Endodermal cell (in vitro differentiated cells): Measurements from ENCODE around the gene CDH13. TPM values are rescaled to one million over a fixed set of nuclear protein-coding genes. Genes with fewer than 3 reads are reported as not detected.

Experiments used
- DNase-seq: peaks from one replicate; pipeline ENCODE4 v3.0.0-alpha.2; 2017
- H3K27ac ChIP-seq: 2 replicates; pipeline ENCODE4 v1.5.1; 2013; ENCODE audit warnings: mild to moderate bottlenecking, low read depth, low read length, moderate library complexity
- H3K27me3 ChIP-seq: 2 replicates; pipeline ENCODE4 v1.6.1; 2013; ENCODE audit warnings: mild to moderate bottlenecking, low read length, moderate library complexity; ENCODE audit not compliant: insufficient read depth, control insufficient read depth, poor library complexity, severe bottlenecking
- H3K36me3 ChIP-seq: 2 replicates; pipeline ENCODE4 v1.7.0; 2013; ENCODE audit warnings: mild to moderate bottlenecking, low read length, moderate library complexity; ENCODE audit not compliant: control insufficient read depth, insufficient read depth
- H3K4me1 ChIP-seq: one replicate; pipeline ENCODE4 v1.7.0; 2013; ENCODE audit warnings: low read length; ENCODE audit not compliant: control insufficient read depth, insufficient read depth
- H3K4me3 ChIP-seq: 2 replicates; pipeline ENCODE4 v1.5.1; 2013; ENCODE audit warnings: mild to moderate bottlenecking, low read length, moderate library complexity
- H3K9ac ChIP-seq: 2 replicates; pipeline ENCODE4 v1.6.1; 2013; ENCODE audit warnings: mild to moderate bottlenecking, low read length, moderate library complexity; ENCODE audit not compliant: poor library complexity, severe bottlenecking; ENCODE audit errors: extremely low read depth
- H3K9me3 ChIP-seq: 2 replicates; pipeline ENCODE4 v1.6.1; 2013; ENCODE audit warnings: mild to moderate bottlenecking, low read length, moderate library complexity; ENCODE audit not compliant: control insufficient read depth
- H3K27ac Mint-ChIP-seq: 2 replicates; pipeline ENCODE4 v1.8.0; 2020; ENCODE audit warnings: mixed read lengths
- H3K27me3 Mint-ChIP-seq: 2 replicates; pipeline ENCODE4 v1.8.0; 2021; ENCODE audit warnings: mild to moderate bottlenecking, mixed read lengths; ENCODE audit not compliant: insufficient read depth
- H3K36me3 Mint-ChIP-seq: 2 replicates; pipeline ENCODE4 v1.8.0; 2020; ENCODE audit warnings: low read depth, mixed read lengths
- H3K4me1 Mint-ChIP-seq: 2 replicates; pipeline ENCODE4 v1.8.0; 2020; ENCODE audit warnings: mixed read lengths
- H3K4me3 Mint-ChIP-seq: 2 replicates; pipeline ENCODE4 v1.8.0; 2020; ENCODE audit warnings: mild to moderate bottlenecking, moderate library complexity, mixed read lengths
- H3K9me3 Mint-ChIP-seq: 2 replicates; pipeline ENCODE4 v1.8.0; 2020; ENCODE audit warnings: mild to moderate bottlenecking, mixed read lengths
- CTCF ChIP-seq: fragments of 200-600 bp; sonication (generic); conservative IDR thresholded peaks from 2 replicates; pipeline ENCODE4 v1.5.0; 2021; ENCODE audit warnings: antibody characterized with exemption, mild to moderate bottlenecking
- WGBS, 2 experiments: methylation state at CpG; one replicate each; pipeline versions ENCODE4 v1.1.5 to v1.1.7; 2013; ENCODE audit warnings: missing lambda C conversion rate in 2 of 2, mixed read lengths in 1 of 2; ENCODE audit not compliant: insufficient coverage in 1 of 2, insufficient read length in 1 of 2; 5-methylcytosine and 5-hydroxymethylcytosine counted together
- total RNA-seq, 2 donors: library from RNA; stranded (reverse); fragmentation: NEBNext Ultra II Directional in 1 of 2; extraction: Animal tissue kit (Norgen Biotek cat#: 25700) in 1 of 2; gene quantifications; 2 replicates in 1 of 2; 3 replicates in 1 of 2; pipeline ENCODE4 v1.2.1, GENCODE V29; 2021

Gene CDH13
- total RNA-seq, 2 donors from 2014 or later: 0.86 to 1.8 TPM

- Histone ChIP-seq H3K9ac (no peak overlapping the region), H3K36me3 (no peaks in the 10 kb centered on the region), H3K4me3 (no peak overlapping the region), H3K9me3 (no peaks in the 10 kb centered on the region), H3K27ac (no peak overlapping the region), H3K27me3 (no peaks in the 10 kb centered on the region), H3K4me1 (no peaks in the 10 kb centered on the region)
- no peak for TF ChIP-seq CTCF
- WGBS, 2 experiments: 92% methylated on average over 2 of the region's 2 CpGs; no CpG with 5 or more reads in 1 of the 2 experiments
- Mint-ChIP-seq H3K4me3 (no peak overlapping the region), H3K27ac (no peak overlapping the region), H3K9me3 (no peaks in the 10 kb centered on the region), H3K36me3 (no peaks in the 10 kb centered on the region), H3K27me3 (peaks cover 2% of the 10 kb centered on the region), H3K4me1 (no peaks in the 10 kb centered on the region)
- DNase-seq: no peak
Observed at GRCh38 chr16:83538707-83539106, 911.9 kb downstream of the CDH13 start.

GRCh38 chr16:83539736-83540490, 913.1 kb downstream of the CDH13 start:
- Histone ChIP-seq H3K9ac (no peak overlapping the region), H3K36me3 (no peaks in the 10 kb centered on the region), H3K27me3 (no peaks in the 10 kb centered on the region), H3K27ac (no peak overlapping the region), H3K4me1 (no peaks in the 10 kb centered on the region), H3K4me3 (no peak overlapping the region), H3K9me3 (no peaks in the 10 kb centered on the region)
- H3K4me1 Mint-ChIP-seq: no peaks in the 10 kb centered on the region
- no peaks in the 10 kb centered on the region for H3K36me3 Mint-ChIP-seq
- no peak overlapping the region for H3K4me3 Mint-ChIP-seq
- H3K27ac Mint-ChIP-seq: no peak overlapping the region
- no peak for DNase-seq
- H3K9me3 Mint-ChIP-seq: no peaks in the 10 kb centered on the region
- 85 to 88% methylated on average over 9 to 12 of the region's 12 CpGs for WGBS, 2 experiments
- TF ChIP-seq CTCF: no peak
- H3K27me3 Mint-ChIP-seq: peaks cover 2% of the 10 kb centered on the region

GRCh38 chr16:83541231-83541630, 914.5 kb downstream of the CDH13 start:
- WGBS, 2 experiments: 71 to 95% methylated on average over 1 of the region's 1 CpG
- Histone ChIP-seq H3K4me3 (no peak overlapping the region), H3K9me3 (no peaks in the 10 kb centered on the region), H3K36me3 (no peaks in the 10 kb centered on the region), H3K27me3 (no peaks in the 10 kb centered on the region), H3K27ac (no peak overlapping the region), H3K9ac (no peak overlapping the region), H3K4me1 (no peaks in the 10 kb centered on the region)
- no peak for TF ChIP-seq CTCF
- Mint-ChIP-seq H3K9me3 (no peaks in the 10 kb centered on the region), H3K4me1 (no peaks in the 10 kb centered on the region), H3K36me3 (no peaks in the 10 kb centered on the region), H3K4me3 (no peak overlapping the region), H3K27ac (no peak overlapping the region), H3K27me3 (peaks cover 1% of the 10 kb centered on the region)
- DNase-seq: no peak
